Stimulated activated naive B cell treated with anti-CD40 and anti-IgM and Interleukin-4, amounts not matched to agents 10 μg/mL and 1 μg/mL and 100 μg/mL, for 72 hours (primary cell): Measurements from ENCODE around the gene LPCAT3.
A peak's percentile ranks its signal among the peaks of the same experiment; 100 is the strongest.

Experiments
- ATAC-seq, 2 donors: fragments of 150-1000 bp; cut with Tn5 transposase; replicated peaks; 2 replicates each; pipeline ENCODE4 v1.10.0; 2021; ENCODE audit warnings: moderate library complexity in 1 of 2
- DNase-seq: peaks from one replicate; pipeline ENCODE4 v3.0.0; 2021
- H3K27ac Mint-ChIP-seq: one replicate; pipeline ENCODE4 v1.8.0; 2022; ENCODE audit warnings: mild to moderate bottlenecking, mixed read lengths
- H3K27me3 Mint-ChIP-seq, 2 donors: one replicate each; pipeline ENCODE4 v1.8.0; 2022; ENCODE audit warnings: mixed read lengths in 2 of 2
- H3K36me3 Mint-ChIP-seq, 2 donors: one replicate each; pipeline ENCODE4 v1.8.0; 2022; ENCODE audit warnings: mixed read lengths in 2 of 2, mild to moderate bottlenecking in 1 of 2
- H3K4me1 Mint-ChIP-seq, 2 donors: one replicate each; pipeline ENCODE4 v1.8.0; 2022; ENCODE audit warnings: mixed read lengths in 2 of 2, mild to moderate bottlenecking in 1 of 2
- H3K4me3 Mint-ChIP-seq, 2 donors: one replicate each; pipeline ENCODE4 v1.8.0; 2022; ENCODE audit warnings: mild to moderate bottlenecking in 2 of 2, mixed read lengths in 2 of 2, moderate library complexity in 1 of 2
- H3K9me3 Mint-ChIP-seq, 2 donors: one replicate each; pipeline ENCODE4 v1.8.0; 2022; ENCODE audit warnings: mixed read lengths in 2 of 2, mild to moderate bottlenecking in 1 of 2

LPCAT3 gene

DNA sequence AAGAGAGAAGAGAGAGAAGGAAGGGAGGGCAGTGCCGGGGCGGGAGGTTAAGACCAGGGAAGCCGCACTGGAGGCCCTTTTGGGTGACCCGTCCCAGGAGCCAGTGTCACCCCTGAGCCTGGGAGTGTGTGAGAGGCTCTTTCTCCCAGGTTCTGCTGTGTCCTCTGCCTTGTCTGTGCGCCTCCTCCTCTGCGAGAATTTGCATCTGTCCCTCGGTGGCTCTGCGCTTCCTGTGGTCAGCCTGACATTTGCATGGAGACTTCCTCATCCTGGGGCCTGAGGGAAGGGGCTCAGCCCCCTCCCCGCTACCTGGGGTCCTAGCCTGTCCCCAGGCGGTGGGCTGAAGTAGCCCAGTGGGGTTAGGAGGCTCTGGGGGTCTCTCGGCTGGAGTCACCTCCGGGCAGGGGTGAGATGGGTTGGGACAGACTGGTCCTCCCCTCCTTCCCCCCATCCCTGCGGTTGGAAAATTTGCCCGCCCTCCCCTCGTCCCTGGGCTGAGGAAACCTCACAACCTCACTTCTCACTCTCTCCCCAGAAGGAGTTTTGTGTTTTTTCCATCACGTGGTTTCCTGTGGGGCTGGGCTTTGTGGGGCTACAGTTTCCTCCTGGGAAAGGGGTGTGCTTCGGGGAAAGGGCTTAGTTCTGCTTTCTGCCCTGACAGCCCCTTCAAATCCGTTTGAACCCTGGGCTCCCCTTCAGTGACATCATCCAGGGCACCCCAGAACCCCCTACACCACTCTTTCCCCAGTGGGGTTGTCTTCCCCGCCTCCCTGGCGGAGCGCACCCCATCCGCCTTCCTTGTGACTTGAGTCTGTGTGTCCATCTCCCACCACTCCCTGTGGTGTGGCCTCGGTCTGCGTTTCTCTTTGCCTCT lies 64.6 kb downstream of the LPCAT3 start:
- peaks cover 62 to 77% of the 10 kb centered on the region in 2 donors for H3K36me3 Mint-ChIP-seq

DNA sequence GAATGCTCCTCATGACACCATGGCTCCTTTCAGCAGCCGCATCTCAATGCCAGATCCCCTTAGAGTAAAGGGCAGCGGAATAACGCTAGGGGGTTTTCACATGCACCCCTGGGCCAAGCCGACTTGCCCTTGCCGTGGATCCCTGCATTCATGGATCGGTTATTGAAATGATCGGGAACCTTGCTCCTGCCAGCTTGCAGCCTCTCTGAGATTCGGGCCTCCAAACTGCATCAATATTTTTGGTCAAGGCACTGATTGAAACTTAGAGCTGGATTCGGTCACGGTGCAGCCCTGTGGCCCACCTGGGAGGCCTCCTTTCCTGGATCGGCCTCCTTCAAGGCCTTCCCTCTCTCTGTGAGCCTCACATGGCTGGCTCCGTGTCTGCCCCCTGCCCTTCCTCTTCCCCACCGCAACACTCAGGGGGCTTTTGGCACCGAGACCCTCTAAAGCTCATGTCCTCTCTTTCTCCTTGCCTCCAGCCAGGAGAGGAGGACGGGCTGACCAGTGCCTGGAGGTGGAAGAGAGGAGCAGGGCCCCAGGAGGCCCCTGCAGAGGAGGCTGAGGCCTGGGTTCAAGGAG lies 65.3 kb downstream of the LPCAT3 start:
- H3K4me3 Mint-ChIP-seq: peak overlapping the region; percentile 93 to 98
- no peaks in the 10 kb centered on the region for H3K9me3 Mint-ChIP-seq
- peaks cover 66 to 86% of the 10 kb centered on the region in 2 donors for H3K4me1 Mint-ChIP-seq
- H3K27ac Mint-ChIP-seq: peak overlapping the region; percentile 100
- ATAC-seq (no peak), DNase-seq (no peak)
- no peaks in the 10 kb centered on the region for H3K27me3 Mint-ChIP-seq
- peaks cover 58 to 73% of the 10 kb centered on the region in 2 donors for H3K36me3 Mint-ChIP-seq

More for the DNA sequence above, 64.6 kb downstream of the LPCAT3 start:
- ATAC-seq (peak; percentile 51), DNase-seq (peak; percentile 87)
- H3K27me3 Mint-ChIP-seq: no peaks in the 10 kb centered on the region
- H3K9me3 Mint-ChIP-seq: no peaks in the 10 kb centered on the region
- H3K4me1 Mint-ChIP-seq: peaks cover 69 to 86% of the 10 kb centered on the region in 2 donors
- H3K27ac Mint-ChIP-seq: peak overlapping the region; percentile 100
- H3K4me3 Mint-ChIP-seq: peak overlapping the region; percentile 93 to 98

GRCh38 chr12:6952121-6952862 lies 66.0 kb downstream of the LPCAT3 start:
- DNase-seq (no peak), ATAC-seq (no peak)
- Mint-ChIP-seq H3K27me3 (no peaks in the 10 kb centered on the region), H3K4me3 (peak overlapping the region; percentile 93 to 98), H3K4me1 (peaks cover 65 to 86% of the 10 kb centered on the region in 2 donors), H3K36me3 (peaks cover 57 to 73% of the 10 kb centered on the region in 2 donors), H3K9me3 (no peaks in the 10 kb centered on the region), H3K27ac (peak overlapping the region; percentile 100)

GRCh38 chr12:6951551-6952120 lies 66.6 kb downstream of the LPCAT3 start:
- H3K9me3 Mint-ChIP-seq: no peaks in the 10 kb centered on the region
- peak overlapping the region; percentile 93 to 98 for H3K4me3 Mint-ChIP-seq
- peak in 1 of 2 donors; percentile 4 for ATAC-seq
- no peak for DNase-seq
- peak overlapping the region; percentile 100 for H3K27ac Mint-ChIP-seq
- peaks cover 64 to 86% of the 10 kb centered on the region in 2 donors for H3K4me1 Mint-ChIP-seq
- H3K27me3 Mint-ChIP-seq: no peaks in the 10 kb centered on the region
- peaks cover 50 to 67% of the 10 kb centered on the region in 2 donors for H3K36me3 Mint-ChIP-seq

- DNase-seq: peak; percentile 76
- H3K27me3 Mint-ChIP-seq: no peaks in the 10 kb centered on the region
- peak within 1 kb of the TSS; percentile 93 to 98 for H3K4me3 Mint-ChIP-seq
- peak within 1 kb of the TSS; percentile 100 for H3K27ac Mint-ChIP-seq
- H3K36me3 Mint-ChIP-seq: peaks cover 44 to 63% of the 10 kb centered on the region in 2 donors
- H3K4me1 Mint-ChIP-seq: peaks cover 63 to 86% of the 10 kb centered on the region in 2 donors
- peak; percentile 57 to 65 for ATAC-seq
- H3K9me3 Mint-ChIP-seq: no peaks in the 10 kb centered on the region
Observed at GRCh38 chr12:6950811-6951540, 67.3 kb downstream of the LPCAT3 start, which contains the start of gene PTPN6. Gene PTPN6, plus strand, starts transcription at chr12:6951356. Its CDS starts 157 bp downstream, at chr12:6951513.

- no peaks in the 10 kb centered on the region for H3K27me3 Mint-ChIP-seq
- no peaks in the 10 kb centered on the region for H3K9me3 Mint-ChIP-seq
- peaks cover 62 to 86% of the 10 kb centered on the region in 2 donors for H3K4me1 Mint-ChIP-seq
- ATAC-seq (no peak), DNase-seq (no peak)
- H3K27ac Mint-ChIP-seq: peak overlapping the region; percentile 100
- peaks cover 38 to 60% of the 10 kb centered on the region in 2 donors for H3K36me3 Mint-ChIP-seq
- H3K4me3 Mint-ChIP-seq: peak overlapping the region; percentile 93 to 98
Observed at GRCh38 chr12:6950401-6950801, 67.9 kb downstream of the LPCAT3 start.

GRCh38 chr12:6948873-6949594 lies 69.2 kb downstream of the LPCAT3 start:
- H3K4me1 Mint-ChIP-seq: peaks cover 57 to 86% of the 10 kb centered on the region in 2 donors
- DNase-seq (no peak), ATAC-seq (no peak)
- peak overlapping the region; percentile 94 for H3K27ac Mint-ChIP-seq
- peaks cover 28 to 51% of the 10 kb centered on the region in 2 donors for H3K36me3 Mint-ChIP-seq
- H3K9me3 Mint-ChIP-seq: no peaks in the 10 kb centered on the region
- H3K4me3 Mint-ChIP-seq: peak overlapping the region; percentile 43 to 68
- no peaks in the 10 kb centered on the region for H3K27me3 Mint-ChIP-seq

- Mint-ChIP-seq H3K4me1 (peaks cover 62 to 81% of the 10 kb centered on the region in 2 donors), H3K36me3 (peaks cover 15 to 42% of the 10 kb centered on the region in 2 donors), H3K27me3 (peaks cover 0 to 5% of the 10 kb centered on the region in 2 donors), H3K4me3 (peak overlapping the region; percentile 28 to 83), H3K27ac (peak overlapping the region; percentile 99), H3K9me3 (no peaks in the 10 kb centered on the region)
- DNase-seq (no peak), ATAC-seq (no peak)
Observed at GRCh38 chr12:6947615-6948014, 70.7 kb downstream of the LPCAT3 start.

DNA sequence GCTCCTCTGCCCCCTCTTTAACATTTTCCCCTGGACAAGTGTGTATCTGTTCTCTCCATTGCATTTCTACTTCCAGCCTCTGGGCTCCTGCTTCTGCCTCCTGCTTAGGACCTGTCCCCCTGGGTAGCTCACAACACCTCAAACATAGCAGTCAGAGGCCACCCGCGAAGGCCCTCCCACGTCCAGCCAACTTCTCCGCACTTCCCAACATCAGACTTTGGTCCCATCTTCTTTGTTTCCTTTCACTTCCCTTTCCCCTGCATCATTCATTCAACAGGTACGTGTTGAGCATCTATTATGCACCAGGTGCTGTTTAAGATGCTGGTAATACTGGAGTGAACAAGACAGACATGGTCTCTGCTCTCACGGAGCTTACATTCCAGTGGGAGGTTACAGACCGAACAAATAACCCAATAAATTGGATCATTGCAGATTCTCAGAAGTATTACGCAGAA lies 71.3 kb downstream of the LPCAT3 start:
- H3K4me1 Mint-ChIP-seq: peaks cover 68 to 87% of the 10 kb centered on the region in 2 donors
- no peak for DNase-seq
- H3K4me3 Mint-ChIP-seq: peak overlapping the region; percentile 79 to 83
- H3K36me3 Mint-ChIP-seq: peaks cover 10 to 40% of the 10 kb centered on the region in 2 donors
- H3K9me3 Mint-ChIP-seq: no peaks in the 10 kb centered on the region
- no peak for ATAC-seq
- peaks cover 0 to 5% of the 10 kb centered on the region in 2 donors for H3K27me3 Mint-ChIP-seq
- peak overlapping the region; percentile 99 for H3K27ac Mint-ChIP-seq

- peaks cover 68 to 93% of the 10 kb centered on the region in 2 donors for H3K4me1 Mint-ChIP-seq
- peak overlapping the region; percentile 99 for H3K27ac Mint-ChIP-seq
- ATAC-seq: peak; percentile 12 to 15
- peak overlapping the region; percentile 79 to 83 for H3K4me3 Mint-ChIP-seq
- H3K27me3 Mint-ChIP-seq: peaks cover 0 to 5% of the 10 kb centered on the region in 2 donors
- peak; percentile 80 for DNase-seq
- peaks cover 6 to 42% of the 10 kb centered on the region in 2 donors for H3K36me3 Mint-ChIP-seq
- no peaks in the 10 kb centered on the region for H3K9me3 Mint-ChIP-seq
Observed at GRCh38 chr12:6946033-6946919, 72.0 kb downstream of the LPCAT3 start.

DNA sequence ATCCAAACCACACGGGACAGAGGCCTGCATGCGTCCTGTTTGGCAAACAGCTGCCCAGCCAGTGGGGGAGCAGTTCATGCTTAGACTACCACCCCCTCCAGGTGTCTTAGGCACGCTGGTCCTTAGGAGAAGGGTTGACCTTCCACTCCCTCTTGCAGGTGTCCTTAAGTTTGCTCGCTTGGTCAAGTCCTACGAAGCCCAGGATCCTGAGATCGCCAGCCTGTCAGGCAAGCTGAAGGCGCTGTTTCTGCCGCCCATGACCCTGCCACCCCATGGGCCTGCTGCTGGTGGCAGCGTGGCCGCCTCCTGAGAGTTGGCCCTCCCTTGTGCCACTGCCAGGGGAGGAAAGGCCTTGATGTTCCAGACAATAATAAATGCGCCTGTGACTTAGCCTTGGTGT lies 72.7 kb downstream of the LPCAT3 start:
- DNase-seq (no peak), ATAC-seq (no peak)
- Mint-ChIP-seq H3K9me3 (no peaks in the 10 kb centered on the region), H3K27ac (peak overlapping the region; percentile 99), H3K27me3 (peaks cover 0 to 5% of the 10 kb centered on the region in 2 donors), H3K36me3 (peaks cover 9 to 44% of the 10 kb centered on the region in 2 donors), H3K4me1 (peaks cover 66 to 90% of the 10 kb centered on the region in 2 donors), H3K4me3 (peak overlapping the region; percentile 79 to 83)
